ENCODE results near the gene ERCC3. TPM values are rescaled to one million over a fixed set of nuclear protein-coding genes. Genes with fewer than 3 reads are reported as not detected.

ERCC3 gene
- polyA plus RNA-seq, 2 of the 4 experiments (the other 2 are of a cell fraction): 57.9 to 68.3 TPM

- no peak overlapping the region for H3K4me3 ChIP-seq
- H3K27ac ChIP-seq: no peak overlapping the region
- POLR2A ChIA-PET: no interaction called here
- DNase-seq (ENCODE audit: low read depth in 1 of 2, low spot score in 1 of 2) (peak; percentile 25 to 63), FAIRE-seq (no peak), ATAC-seq (peak; percentile 70 to 85; a peak in 4 of 6 replicates)
- peak; percentile 83 for TF ChIP-seq CTCF (IDR thresholded peaks at IDR 0.05)
- TF ChIP-seq MAFK (IDR thresholded peaks at IDR 0.05; ENCODE audit: partially characterized antibody): no peak
- TF ChIP-seq NFE2L2 (conservative IDR thresholded peaks at IDR 0.05; ENCODE audit: low read length): no peak
- TF ChIP-seq ZNF302 (CRISPR knock-in tag; IDR thresholded peaks at IDR 0.05): no peak
- peak; percentile 87 for TF ChIP-seq SMC3 (IDR thresholded peaks at IDR 0.05)
- 0 out of 4 replicates have a peak, but pooled peaks of 1 of the 2 experiments have one; percentile 39 for TF ChIP-seq CEBPB (IDR thresholded peaks at IDR 0.05)
- TF ChIP-seq PBX3 (IDR thresholded peaks at IDR 0.05): no peak
- peak; percentile 85 to 88 for TF ChIP-seq RAD21 (conservative IDR thresholded peaks at IDR 0.05 in 1 of 2, IDR thresholded peaks at IDR 0.05 in 1 of 2)
- no peak for TF ChIP-seq ELK1 (IDR thresholded peaks at IDR 0.05; ENCODE audit: low read depth, low read length)
- no peak for TF ChIP-seq GATA3 (IDR thresholded peaks at IDR 0.05; ENCODE audit: borderline replicate concordance)
- peaks cover 12% of the 10 kb centered on the region; the same call in 2 of the 3 replicates for H3K4me1 ChIP-seq
- peaks cover 18% of the 10 kb centered on the region for H3K9me3 ChIP-seq
- no peak overlapping the region for H3K4me2 ChIP-seq
- 23% methylated on average over 3 of the region's 3 CpGs for WGBS (ENCODE audit: missing lambda C conversion rate)
- CTCF ChIA-PET: interaction anchor here (0.6 to 2.9 kb wide), 40 partner anchors 9 to 350 kb away, joined by 3 to 40 read pairs (median 4); partner anchors contain the start of genes ERCC3 and LIMS2
Observed at GRCh38 chr2:127324635-127325034, 30.7 kb upstream of the ERCC3 start.

GRCh38 chr2:127321303-127321702, 27.4 kb upstream of the ERCC3 start:
- H3K9me3 ChIP-seq: peaks cover 18% of the 10 kb centered on the region
- no peak overlapping the region for H3K4me2 ChIP-seq
- FAIRE-seq: no peak
- DNase-seq (ENCODE audit: low read depth in 1 of 2, low spot score in 1 of 2): no peak
- H3K4me3 ChIP-seq: no peak overlapping the region
- no peak; a peak in 1 of 6 replicates for ATAC-seq
- ChIA-PET CTCF (interaction anchor here (1.8 kb wide), 1 partner anchor 158 kb away, joined by 6 read pairs; no protein-coding TSS in a partner anchor), POLR2A (no interaction called here)
- H3K4me1 ChIP-seq: peaks cover 6% of the 10 kb centered on the region; the same call in 2 of the 3 replicates
- no peak overlapping the region for H3K27ac ChIP-seq
- TF ChIP-seq RCOR1 (IDR thresholded peaks at IDR 0.05; ENCODE audit: low read depth, low read length): no peak
- no peak for TF ChIP-seq PBX3 (IDR thresholded peaks at IDR 0.05)
- no peak for TF ChIP-seq EP300 (IDR thresholded peaks at IDR 0.05)
- no peak for TF ChIP-seq CBX8 (IDR thresholded peaks at IDR 0.05)
- no peak for TF ChIP-seq SREBF2 (IDR thresholded peaks at IDR 0.05)
- no peak for TF ChIP-seq E2F6 (IDR thresholded peaks at IDR 0.05; ENCODE audit: borderline replicate concordance, low read depth)

GRCh38 chr2:127320586-127321275, 26.8 kb upstream of the ERCC3 start:
- Histone ChIP-seq H3K4me3 (no peak overlapping the region), H3K27ac (no peak overlapping the region), H3K9me3 (peaks cover 18% of the 10 kb centered on the region), H3K4me1 (peaks cover under 1% of the 10 kb centered on the region; the same call in 1 of the 3 replicates), H3K4me2 (no peak overlapping the region)
- ATAC-seq (no peak), FAIRE-seq (no peak), DNase-seq (ENCODE audit: low read depth in 1 of 2, low spot score in 1 of 2) (no peak)
- ChIA-PET POLR2A (no interaction called here), CTCF (interaction anchor here (0.9 to 1.8 kb wide), 2 partner anchors 159 kb away, joined by 3 to 6 read pairs; no protein-coding TSS in a partner anchor)
- 97% methylated on average over 1 of the region's 1 CpG for WGBS (ENCODE audit: missing lambda C conversion rate)
- TF ChIP-seq GATA3 (IDR thresholded peaks at IDR 0.05; ENCODE audit: borderline replicate concordance) (no peak), HOXB5 (CRISPR knock-in tag; IDR thresholded peaks at IDR 0.05) (no peak), HMGXB4 (CRISPR knock-in tag; IDR thresholded peaks at IDR 0.05; ENCODE audit: borderline replicate concordance) (no peak), MYC (IDR thresholded peaks at IDR 0.05; ENCODE audit: borderline replicate concordance, low read length) (no peak), CHD4 (IDR thresholded peaks at IDR 0.05; ENCODE audit: borderline replicate concordance) (no peak), ZFP36 (IDR thresholded peaks at IDR 0.05; ENCODE audit: borderline replicate concordance, partially characterized antibody) (no peak), MAX (IDR thresholded peaks at IDR 0.05) (no peak)

Measured in A549 (cell line).